Measurements from ENCODE around the gene GIMAP7. TPM values are rescaled to one million over a fixed set of nuclear protein-coding genes. Genes with fewer than 3 reads are reported as not detected.

The GIMAP7 gene
- total RNA-seq, 1 donor from 2014 or later = 49.4 TPM

- H3K27me3 ChIP-seq (ENCODE audit: low read depth) = no peaks in the 10 kb centered on the region
- no peaks in the 10 kb centered on the region for H3K9me3 ChIP-seq
- H3K4me1 ChIP-seq = peaks cover 7% of the 10 kb centered on the region
- H3K27ac ChIP-seq = no peak overlapping the region
- intact Hi-C loops (cut with DNase I) = no loop called here
- H3K4me3 ChIP-seq = peak overlapping the region; percentile 46
- TF ChIP-seq CTCF (IDR thresholded peaks at IDR 0.05) = no peak
- no peak for DNase-seq
- peaks cover 83% of the 10 kb centered on the region for H3K36me3 ChIP-seq
- ATAC-seq = no peak
These were observed 42.8 kb upstream of the GIMAP7 start for GRCh38 chr7:150471886-150472285.

DNA sequence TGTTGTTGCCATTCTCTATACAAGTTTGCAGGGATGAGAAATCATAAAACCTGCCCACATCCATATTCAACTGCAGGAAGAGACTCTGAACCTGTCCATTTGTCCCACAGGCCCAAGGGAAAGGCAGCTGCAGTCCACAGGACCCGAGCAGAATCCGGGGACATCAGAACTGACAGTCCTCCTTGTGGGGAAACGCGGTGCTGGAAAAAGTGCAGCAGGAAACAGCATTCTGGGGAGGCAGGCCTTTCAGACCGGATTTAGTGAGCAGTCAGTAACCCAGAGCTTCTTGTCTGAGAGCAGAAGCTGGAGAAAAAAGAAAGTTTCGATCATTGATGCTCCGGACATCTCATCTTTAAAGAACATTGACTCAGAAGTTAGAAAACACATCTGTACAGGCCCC is 40.8 kb upstream of the GIMAP7 start:
- intact Hi-C loops (cut with DNase I) = no loop called here
- DNase-seq (no peak), ATAC-seq (no peak)
- no peak for TF ChIP-seq CTCF (IDR thresholded peaks at IDR 0.05)
- Histone ChIP-seq H3K9me3 (no peaks in the 10 kb centered on the region), H3K36me3 (peaks cover 79% of the 10 kb centered on the region), H3K27me3 (ENCODE audit: low read depth) (no peaks in the 10 kb centered on the region), H3K4me1 (peaks cover 15% of the 10 kb centered on the region), H3K27ac (no peak overlapping the region), H3K4me3 (no peak overlapping the region)

- TF ChIP-seq CTCF (IDR thresholded peaks at IDR 0.05) = no peak
- ATAC-seq = no peak
- H3K9me3 ChIP-seq = no peaks in the 10 kb centered on the region
- DNase-seq = no peak
- H3K4me1 ChIP-seq = peaks cover 23% of the 10 kb centered on the region
- H3K27me3 ChIP-seq (ENCODE audit: low read depth) = no peaks in the 10 kb centered on the region
- intact Hi-C loops (cut with DNase I) = no loop called here
- no peak overlapping the region for H3K4me3 ChIP-seq
- peaks cover 59% of the 10 kb centered on the region for H3K36me3 ChIP-seq
- H3K27ac ChIP-seq = no peak overlapping the region
These were observed 38.4 kb upstream of the GIMAP7 start for GRCh38 chr7:150476285-150476684.

DNA sequence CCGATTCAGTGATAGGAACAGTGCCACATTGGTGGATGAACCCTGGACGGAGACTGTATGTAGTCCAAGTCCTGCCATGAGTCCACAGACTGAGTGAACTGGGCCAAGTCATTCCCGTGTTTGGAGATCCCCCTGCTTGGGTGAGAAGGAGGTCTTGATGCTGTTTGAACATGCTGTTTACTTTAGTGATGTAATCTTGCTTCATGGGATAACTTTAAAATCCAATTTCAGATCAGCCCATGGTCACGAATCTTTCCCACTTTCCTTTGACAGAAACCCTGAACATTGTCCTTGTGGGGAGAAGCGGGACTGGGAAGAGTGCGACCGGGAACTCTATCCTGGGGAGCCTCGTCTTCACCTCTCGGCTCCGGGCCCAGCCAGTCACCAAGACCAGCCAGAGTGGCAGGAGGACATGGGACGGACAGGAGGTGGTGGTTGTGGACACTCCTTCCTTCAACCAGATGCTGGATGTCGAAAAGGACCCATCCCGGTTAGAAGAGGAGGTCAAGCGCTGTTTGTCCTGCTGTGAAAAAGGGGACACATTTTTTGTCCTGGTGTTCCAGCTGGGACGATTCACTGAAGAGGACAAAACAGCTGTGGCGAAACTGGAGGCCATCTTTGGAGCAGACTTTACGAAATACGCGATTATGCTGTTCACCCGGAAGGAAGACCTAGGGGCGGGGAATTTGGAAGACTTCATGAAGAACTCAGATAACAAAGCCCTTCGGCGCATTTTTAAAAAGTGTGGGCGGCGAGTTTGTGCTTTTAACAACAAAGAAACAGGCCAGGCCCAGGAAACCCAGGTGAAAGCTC is 37.6 kb upstream of the GIMAP7 start:
- Histone ChIP-seq H3K27ac (no peak overlapping the region), H3K4me3 (no peak overlapping the region), H3K27me3 (ENCODE audit: low read depth) (no peaks in the 10 kb centered on the region), H3K4me1 (peaks cover 31% of the 10 kb centered on the region), H3K9me3 (no peaks in the 10 kb centered on the region), H3K36me3 (peaks cover 51% of the 10 kb centered on the region)
- DNase-seq = no peak
- intact Hi-C loops (cut with DNase I) = no loop called here
- no peak for TF ChIP-seq CTCF (IDR thresholded peaks at IDR 0.05)
- no peak for ATAC-seq

DNA sequence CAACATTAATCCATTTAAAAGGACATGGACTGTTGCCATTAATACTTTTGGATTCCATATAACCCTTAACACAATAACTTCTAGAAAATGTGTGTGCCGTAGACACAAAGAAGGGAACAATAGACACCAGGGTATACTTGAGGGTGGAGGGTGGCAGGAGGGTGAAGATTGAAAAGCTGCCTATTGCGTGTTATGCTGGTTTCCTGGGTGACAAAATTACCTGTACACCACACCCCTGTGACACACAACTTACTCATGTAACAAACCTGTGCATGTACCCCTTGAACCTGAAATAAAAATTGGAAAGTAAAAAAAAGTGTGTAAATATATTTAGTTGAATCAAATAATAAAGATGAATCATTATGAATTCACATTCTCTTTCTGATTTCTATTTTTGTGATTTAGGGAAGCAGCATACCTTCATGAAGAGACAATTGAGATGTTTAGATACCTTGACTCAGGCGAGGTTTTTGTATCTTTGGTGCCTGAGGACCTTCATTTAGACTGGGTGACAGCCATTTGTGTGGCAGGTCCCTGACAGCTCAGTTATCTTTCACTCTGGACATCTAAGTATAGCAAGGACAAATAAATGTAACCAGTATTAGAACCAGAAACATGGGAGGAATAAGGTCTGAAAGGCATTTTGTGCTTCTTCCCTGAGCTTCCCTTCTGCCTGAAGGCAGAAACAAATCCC is 35.5 kb upstream of the GIMAP7 start:
- H3K36me3 ChIP-seq = peaks cover 34% of the 10 kb centered on the region
- intact Hi-C loops (cut with DNase I) = no loop called here
- no peak overlapping the region for H3K27ac ChIP-seq
- H3K27me3 ChIP-seq (ENCODE audit: low read depth) = no peaks in the 10 kb centered on the region
- no peaks in the 10 kb centered on the region for H3K9me3 ChIP-seq
- no peak for TF ChIP-seq CTCF (IDR thresholded peaks at IDR 0.05)
- peaks cover 47% of the 10 kb centered on the region for H3K4me1 ChIP-seq
- H3K4me3 ChIP-seq = no peak overlapping the region
- DNase-seq (no peak), ATAC-seq (no peak)

Measured in lower lobe of right lung (tissue), 2 donors.